HG03280 (cell line): Measurements from ENCODE around the gene VPS4A.
"Not testable (repeated sequence)": the region's sequence is repeated elsewhere in the genome, so short reads cannot be mapped to it uniquely, and the experiment has no call there.

ENCODE experiments used
- ATAC-seq: cut with Tn5 transposase; IDR thresholded peaks from one replicate; pipeline ENCODE4 v1.9.1; 2021; ENCODE audit warnings: mild to moderate bottlenecking, moderate library complexity; ENCODE audit not compliant: unreplicated experiment

Gene VPS4A

DNA sequence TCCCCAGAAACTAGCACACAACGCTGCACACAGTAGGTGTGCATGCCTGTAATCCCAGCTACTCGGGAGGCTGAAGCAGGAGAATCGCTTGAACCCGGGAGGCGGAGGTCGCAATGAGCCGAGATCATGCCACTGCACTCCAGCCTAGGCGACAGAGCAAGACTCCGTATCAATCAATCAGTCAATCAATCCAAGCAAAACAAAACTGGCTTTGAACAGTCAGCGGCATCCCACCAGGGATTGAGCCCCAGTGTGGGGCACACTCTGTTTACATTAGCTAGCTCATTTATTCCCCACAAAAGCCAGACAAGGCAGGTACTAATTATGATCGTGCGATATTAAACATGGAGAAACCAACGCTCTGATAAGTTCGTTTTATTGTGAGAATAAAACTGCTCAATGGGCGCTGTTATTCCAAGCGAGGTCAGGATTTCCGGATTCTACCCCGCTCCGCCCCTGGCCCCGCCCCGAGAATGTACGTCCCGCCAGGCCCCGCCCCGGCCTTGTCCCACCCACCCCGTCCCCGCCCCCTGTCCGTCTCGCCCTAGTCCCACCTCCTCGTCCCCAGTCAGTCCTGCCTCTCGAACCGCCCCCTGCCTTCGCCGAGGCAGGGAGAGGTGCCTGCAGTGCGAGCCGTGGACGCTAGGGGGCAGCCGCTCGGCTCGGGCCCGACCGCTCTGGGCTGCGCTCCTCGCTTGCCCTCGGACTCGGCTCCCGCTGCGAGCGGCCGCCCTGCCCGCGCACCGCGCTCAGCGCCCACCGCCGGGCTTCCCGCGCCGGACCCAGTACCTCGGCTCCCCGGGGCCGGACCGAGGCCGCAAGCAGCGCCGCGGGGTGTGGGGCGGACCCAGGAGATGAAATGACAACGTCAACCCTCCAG is at the start of gene VPS4A:
TSS of gene VPS4A (plus strand) at position 698 of the 880 bp plus-strand sequence. CDS start at position 860, 162 bp downstream.
- ATAC-seq, result peak; percentile 96

DNA sequence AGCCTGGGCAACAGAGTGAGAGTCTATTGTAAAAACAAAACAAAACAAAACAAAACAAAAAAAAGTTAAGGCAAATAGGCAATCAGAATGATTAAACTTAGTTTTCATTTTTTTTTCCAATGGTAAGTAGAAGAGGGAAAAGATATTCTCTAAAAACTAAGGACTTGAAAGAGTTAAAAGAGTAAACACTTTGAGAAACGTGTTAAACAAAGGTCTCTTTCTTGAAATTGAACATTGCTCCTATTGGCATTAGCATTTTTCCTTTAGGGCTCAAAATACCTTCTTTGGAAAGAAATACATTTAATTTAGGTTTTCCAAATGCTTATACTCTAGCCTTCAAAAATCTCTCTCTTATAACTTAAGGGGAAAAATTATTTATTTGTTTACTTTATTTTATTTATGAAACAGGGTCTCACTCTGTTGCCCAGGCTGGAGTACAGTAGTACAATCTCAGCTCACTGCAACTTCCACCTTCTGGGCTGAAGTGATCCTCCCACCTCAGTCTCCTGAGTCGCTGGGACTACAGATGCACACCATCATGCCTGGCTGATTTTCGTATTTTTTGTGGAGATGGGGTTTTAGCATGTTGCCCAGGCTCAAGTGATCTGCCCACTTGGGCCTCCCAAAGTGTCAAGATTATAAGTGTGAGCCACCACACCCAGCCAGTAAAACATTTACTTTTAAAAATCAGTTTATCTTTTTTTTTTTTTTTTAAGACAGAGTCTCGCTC is 44.7 kb upstream of the VPS4A start:
- no peak for ATAC-seq

DNA sequence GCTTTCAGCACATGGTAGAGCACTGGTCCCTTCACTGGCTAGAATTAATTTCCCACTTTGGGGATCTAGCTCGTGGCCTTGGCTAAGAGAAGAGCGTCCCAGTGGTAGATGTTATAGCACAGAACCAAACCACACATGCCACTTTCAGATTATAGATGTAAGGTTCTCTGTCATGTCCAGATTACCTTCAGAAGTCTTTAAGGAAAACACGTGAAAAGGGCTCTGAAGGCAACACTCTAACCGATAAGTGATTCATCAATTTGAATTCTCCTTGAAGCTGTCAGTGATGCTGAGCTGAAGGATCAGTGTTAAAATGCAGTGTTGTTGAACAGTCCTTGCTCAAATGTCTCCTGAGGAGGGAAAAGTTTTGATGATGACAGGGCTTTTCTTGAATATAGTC is 43.5 kb upstream of the VPS4A start:
- ATAC-seq, result no peak

DNA sequence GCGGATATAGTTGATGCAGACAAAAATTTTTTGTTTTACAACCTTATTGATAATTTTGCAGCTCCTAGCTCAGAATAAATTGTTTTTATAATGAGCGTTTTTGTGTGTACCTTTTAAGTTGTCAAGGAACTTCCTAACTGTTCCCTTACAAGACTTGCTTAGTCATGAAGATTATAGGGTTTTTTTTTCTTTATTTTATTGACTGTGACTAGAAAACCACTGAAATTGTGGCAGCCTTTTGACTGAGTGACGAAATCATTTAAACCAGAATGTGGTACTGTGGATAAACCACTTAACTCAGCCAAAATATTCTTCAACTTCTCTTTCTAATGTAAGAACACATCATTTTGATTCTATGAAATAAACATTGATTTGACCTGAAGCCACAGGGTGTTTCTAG is 40.8 kb upstream of the VPS4A start:
- no peak for ATAC-seq

DNA sequence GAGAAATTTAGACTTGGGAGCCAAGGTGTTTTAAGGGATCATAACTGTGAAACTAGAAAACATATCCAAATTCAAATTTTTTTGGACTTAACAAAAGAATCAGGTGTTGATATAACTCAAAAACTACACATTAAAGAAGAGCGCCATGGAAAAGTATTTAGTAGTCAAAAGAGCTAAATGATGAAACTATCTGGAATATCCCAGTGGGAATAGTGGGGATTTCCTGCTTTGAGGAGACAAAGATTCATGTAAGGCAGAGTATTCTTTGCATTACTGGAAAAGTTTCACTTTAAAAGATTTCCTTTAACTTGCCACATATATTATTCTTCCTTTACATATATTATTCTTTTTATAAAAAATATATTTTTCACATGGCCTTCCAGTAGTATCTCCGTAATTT is 40.3 kb upstream of the VPS4A start:
- no peak for ATAC-seq

DNA sequence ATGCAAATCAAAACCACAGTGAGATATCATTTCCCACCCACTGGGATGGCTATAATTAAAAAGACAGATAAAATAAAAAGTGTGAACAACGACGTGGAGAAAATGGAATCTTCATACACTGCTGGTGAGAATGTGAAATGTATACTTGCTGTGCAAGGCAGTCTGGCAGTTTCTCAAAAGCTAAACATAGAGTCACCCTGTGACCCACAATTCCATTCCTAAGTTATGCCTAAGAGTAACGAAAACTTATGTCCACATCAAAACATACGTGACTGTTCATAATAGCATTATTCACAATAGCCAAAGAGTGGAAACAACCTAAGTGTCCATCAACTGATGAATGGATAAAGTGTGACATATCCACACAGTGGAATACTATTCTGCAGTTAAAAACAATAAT is 38.1 kb upstream of the VPS4A start:
- ATAC-seq, result no peak

DNA sequence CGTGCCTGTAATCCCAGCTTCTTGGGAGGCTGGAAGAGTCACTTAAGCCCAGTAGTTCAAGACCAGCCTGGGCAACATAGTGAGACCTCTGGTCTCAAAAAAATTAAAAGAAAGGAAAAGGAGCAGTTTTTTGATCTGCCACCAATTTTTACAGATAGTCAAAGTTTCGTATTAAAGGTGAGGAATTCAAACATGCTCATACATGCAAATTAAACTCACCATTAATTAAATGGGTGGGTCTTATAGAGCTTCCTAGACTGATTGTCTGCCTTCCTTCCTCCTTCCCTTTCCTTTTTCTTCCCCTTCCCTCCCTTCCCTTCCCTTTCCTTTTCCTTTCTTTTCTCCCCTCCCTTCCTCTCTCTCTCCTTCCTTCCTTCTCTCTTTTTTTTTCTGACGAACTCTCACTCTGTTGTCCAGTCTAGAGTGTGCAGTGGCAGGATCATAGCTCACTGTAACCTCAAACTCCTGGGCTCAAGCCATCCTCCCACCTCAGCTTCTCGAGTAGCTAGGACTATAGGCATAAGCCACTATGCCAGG is 36.4 kb upstream of the VPS4A start:
- no peak for ATAC-seq

DNA sequence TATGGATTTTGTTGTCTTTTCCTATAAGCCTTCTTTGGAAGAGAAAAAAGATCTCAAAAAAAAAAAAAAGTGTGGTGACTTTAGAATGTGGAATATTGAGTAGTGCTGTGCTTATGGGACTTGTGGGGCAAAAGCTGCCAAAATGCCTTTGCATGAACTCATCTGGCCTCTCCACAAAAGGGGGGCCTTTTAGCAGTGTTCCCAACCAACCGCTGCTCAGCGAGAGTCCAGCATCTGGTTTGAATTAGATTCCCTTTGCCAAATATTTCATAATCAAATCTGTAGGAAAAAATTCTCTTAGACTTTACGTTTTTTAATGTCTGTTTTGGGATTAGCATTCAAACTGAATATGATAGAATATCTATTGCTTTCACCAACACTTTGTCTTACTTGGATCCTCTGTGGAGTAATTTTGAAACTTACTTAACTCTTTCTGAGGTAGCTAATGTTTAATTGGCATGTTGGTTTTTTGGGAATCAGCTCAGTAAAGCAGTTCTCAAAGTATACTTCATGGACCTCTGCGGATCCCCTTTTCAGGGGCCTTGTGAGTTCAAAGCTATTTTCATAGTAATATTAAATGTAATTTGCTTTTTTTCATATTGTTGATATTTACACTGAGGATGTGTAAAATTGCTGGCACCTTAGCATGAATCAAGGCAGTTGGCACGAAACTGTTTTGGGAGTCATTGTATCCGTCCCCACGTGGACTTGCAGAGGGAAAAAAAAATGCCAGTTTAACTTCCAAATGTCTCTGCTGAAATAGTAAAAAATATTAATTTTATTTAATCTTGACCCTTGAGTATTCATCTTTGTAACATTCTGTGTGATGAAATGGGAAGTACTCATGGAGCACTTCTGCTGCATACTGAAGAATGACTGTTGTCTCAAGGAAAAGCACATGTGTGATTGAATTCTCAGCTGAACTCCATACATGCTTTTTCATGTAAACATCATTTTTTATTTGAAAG is 34.7 kb upstream of the VPS4A start:
- no peak for ATAC-seq

DNA sequence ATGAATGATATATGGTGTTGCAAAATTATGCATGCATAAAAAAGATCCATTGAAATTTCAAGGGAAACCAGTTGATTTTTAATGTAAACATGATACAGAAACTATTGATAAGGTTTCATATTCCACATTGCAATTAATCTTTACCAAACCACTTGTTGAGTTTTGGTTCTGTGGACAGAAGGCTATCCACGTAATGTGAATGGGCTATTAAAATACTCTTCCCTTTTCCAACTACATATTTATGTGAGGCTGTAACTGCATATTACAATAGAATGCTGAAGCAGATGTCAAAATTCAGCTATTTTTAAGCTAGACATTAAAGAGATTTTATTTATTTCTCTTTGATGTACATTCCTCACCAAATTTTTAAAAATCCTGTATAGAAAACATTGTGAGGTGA is 33.7 kb upstream of the VPS4A start:
- no peak for ATAC-seq

DNA sequence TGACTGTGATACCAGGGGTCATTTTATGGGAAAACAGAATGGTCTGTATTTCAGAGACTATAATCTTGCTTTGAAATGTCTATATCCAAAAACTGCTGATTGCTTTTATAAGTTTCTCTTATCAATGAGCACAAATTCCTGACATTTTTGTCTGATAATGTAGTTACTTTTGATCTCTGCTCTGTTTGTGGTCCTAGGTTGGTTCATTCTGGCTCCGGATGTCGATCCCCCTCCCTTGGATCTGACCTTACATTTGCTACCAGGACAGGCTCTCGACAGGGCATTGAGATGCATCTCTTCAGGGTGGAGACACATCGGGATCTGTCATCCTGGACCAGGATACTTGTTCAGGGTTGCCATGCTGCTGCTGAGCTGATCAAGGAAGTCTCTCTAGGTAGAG is 27.3 kb upstream of the VPS4A start:
- no peak for ATAC-seq

DNA sequence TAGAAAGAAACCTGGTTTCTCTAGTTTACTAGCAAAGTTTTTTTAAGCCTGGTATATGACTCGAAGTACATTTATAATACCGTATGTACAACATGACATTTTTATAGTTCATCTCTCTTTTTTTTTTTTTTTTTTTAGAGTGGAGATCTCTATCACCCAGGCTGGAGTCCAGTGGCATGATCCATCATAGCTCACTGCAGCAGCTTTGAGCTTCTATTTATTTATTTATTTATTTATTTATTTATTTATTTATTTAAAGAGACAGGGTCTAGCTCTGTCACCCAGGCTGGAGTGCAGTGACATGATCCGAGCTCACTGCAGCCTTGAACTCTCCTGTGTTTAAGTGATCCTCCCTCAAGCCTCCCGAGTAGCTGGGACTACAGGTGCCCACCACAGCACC is 25.9 kb upstream of the VPS4A start:
- ATAC-seq, result no peak

DNA sequence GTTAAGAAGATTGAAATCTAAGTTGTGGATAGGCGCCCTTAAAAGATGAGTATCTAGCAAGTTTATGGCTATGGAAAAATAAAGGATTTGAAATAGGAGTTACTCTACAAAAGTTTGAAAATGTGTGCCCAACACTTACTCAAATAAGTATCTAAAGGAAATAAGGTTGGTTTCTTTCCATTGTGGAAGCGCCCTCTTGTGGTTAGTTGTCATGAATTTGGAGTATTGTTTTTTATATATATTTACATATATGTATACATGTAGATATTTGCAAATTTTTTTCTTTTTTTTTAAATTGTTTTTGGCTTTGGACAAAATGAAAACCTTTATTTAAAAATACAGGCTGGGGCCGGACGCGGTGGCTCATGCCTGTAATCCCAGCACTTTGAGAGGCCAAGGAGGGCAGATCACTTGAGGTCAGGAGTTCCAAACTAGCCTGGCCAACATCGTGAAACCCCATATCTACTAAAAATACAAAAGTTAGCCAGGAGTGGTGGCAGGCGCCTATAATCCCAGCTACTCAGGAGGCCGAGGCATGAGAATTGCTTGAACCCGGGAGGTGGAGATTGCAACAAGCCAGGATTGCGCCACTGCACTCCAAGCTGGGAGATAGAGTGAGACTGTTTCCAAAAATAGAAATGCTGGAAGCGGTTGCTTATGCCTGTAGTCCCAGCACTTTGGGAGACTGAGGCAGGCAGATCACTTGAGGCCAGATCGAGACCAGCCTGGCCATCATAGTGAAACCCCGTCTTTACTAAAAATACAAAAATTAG is 24.0 kb upstream of the VPS4A start:
- ATAC-seq, result no peak

DNA sequence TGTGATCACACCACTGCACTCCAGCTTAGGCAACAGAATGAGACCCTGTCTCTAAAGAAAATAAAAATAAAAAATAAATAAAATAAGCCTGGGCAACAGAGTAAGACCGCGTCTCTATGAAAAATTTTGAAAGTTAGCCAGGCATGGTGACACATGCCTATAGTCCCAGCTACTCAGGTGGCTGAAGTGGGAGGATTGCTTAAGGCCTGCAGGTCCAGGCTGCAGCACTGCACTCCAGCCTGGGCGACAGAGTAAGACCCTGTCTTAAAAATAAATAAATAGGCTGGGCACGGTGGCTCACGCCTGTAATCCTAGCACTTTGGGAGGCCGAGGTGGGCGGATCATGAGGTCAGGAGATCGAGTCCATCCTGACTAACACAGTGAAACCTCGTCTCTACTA is 19.5 kb upstream of the VPS4A start:
- ATAC-seq, result not testable (repeated sequence)

DNA sequence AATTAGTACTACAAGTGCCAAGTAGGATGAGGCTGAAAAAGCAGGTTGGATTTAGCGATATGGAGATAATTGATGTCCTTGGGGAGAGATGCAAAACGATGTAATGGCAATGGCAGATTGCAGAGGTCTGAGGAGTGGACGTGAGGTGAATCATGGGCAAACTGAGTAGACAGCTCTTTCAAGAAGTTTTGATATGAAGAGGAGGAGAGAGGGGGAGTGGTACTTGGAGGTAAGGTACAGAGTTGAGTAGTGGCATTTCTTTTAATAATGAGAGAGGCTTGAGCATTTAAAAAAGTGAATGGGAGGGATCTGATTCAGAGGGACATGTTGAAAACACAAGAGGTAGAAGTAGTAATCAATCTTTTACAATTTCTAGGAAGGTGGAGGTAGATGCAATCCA is 17.7 kb upstream of the VPS4A start:
- ATAC-seq, result no peak

DNA sequence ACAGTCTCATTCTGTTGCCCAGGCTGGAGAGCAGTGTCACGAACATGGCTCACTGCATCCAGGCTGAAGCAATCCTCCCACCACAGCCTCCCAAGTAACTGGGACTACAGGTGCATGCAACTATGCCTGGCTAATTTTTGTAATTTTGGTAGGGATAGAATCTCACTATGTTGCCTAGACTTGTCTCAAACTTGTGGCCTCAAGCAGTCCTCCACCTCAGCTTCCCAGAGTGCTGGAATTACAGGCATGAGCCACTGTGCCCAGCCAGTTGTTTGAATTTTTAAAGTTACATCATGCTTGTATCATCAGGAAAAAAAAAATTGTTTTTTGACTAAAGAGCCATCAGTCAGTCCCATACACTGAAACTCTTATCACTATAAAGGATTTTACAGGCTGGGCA is 17.1 kb upstream of the VPS4A start:
- ATAC-seq, result no peak

DNA sequence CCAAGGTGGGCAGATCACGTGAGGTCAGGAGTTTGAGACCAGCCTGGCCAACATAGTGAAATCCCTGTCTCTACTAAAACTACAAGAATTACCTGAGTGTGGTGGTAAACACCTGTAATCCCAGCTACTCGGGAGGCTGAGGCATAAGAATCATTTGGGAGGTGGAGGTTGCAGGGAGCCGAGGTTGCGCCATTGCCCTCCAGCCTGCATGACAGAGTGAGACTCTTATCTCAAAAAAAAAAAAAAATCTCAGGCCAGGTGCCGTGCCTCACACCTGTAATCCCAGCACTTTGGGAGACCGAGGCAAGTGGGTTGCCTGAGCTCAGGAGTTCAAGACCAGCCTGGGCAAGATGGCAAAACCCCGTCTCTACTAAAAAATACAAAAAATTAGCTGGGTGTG is 14.4 kb upstream of the VPS4A start:
- not testable (repeated sequence) for ATAC-seq

DNA sequence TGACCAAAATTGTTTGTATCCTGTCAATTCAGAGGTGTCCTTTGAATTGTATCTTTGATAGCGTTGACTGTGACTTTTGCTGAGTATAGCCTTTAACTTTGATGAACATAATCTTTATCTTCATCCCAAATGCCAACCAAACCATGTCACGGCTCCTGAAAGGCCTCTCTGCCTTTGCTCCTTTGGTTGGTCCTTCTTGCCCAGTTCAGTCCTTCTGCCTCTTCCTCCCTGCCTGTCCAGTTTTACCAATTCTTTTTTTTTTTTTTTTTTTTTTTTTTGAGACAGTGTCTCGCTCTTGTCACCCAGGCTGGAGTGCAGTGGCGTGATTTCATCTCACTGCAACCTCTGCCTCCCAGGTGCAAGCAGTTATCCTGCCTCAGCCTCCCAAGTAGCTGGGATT is 12.9 kb upstream of the VPS4A start:
- ATAC-seq, result no peak

DNA sequence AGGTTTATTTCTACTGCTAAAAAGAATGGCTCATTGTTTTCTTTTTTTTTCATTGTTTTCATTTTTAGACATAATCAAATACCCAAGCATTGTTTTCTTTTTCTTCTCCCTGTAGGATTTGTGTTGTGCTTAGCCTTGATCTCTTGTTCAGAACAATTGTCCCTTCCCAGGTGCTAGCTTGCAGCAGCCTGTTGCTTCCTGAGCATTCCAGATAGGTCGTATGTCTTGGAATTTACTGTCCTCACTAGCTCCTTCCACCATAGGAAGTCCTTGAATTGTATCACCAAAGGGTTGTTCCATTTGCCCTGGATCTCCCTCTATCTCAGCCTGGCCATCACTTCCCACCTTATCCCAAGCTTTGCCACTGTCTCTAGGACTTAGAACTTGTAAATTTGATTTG is 10.0 kb upstream of the VPS4A start:
- ATAC-seq, result no peak

DNA sequence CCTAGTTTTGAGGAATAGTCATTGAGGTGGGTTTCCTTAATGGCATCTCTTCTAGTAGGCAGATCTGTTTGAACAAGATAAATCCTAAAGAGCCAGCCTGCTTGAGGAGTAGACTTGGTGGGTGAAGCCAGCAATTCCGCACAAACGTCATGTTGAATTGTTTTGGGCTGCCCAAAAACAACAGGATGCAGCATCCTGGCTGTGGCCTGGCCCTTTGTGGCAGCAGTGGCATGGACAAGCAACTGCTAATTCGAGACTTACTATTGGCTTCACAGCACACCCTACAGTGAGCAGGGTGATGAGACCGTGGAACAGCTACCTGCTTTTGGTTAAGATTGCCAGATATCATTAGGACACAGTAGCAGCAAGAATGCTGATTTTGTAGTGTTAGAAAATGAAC is 9.3 kb upstream of the VPS4A start:
- no peak for ATAC-seq

DNA sequence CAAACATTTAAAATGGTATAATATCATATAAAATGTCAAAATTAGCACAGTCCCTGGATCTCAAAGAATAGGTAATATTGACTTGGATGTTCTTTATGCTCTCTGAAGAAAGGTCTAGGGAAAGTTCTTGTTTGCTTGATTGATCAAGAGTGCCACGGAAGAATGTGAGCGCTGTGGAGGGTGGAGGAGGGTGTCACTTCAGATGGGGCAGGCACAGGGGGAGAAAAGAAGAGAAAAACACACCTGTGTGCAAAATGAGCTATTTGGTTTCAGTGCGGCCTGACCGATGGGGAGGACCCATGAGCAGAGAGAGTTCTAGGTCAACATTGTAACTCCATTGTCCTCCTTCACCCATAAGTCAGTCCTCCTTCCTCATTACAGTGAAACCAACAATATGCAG is 8.8 kb upstream of the VPS4A start:
- no peak for ATAC-seq
